GM19452 (cell line): Measurements from ENCODE around the gene ERLIN1.
"Not testable (repeated sequence)": the region's sequence is repeated elsewhere in the genome, so short reads cannot be mapped to it uniquely, and the experiment has no call there.

Experiments used
- ATAC-seq: cut with Tn5 transposase; IDR thresholded peaks from one replicate; pipeline ENCODE4 v1.9.1; 2021; ENCODE audit not compliant: unreplicated experiment

Gene ERLIN1

DNA sequence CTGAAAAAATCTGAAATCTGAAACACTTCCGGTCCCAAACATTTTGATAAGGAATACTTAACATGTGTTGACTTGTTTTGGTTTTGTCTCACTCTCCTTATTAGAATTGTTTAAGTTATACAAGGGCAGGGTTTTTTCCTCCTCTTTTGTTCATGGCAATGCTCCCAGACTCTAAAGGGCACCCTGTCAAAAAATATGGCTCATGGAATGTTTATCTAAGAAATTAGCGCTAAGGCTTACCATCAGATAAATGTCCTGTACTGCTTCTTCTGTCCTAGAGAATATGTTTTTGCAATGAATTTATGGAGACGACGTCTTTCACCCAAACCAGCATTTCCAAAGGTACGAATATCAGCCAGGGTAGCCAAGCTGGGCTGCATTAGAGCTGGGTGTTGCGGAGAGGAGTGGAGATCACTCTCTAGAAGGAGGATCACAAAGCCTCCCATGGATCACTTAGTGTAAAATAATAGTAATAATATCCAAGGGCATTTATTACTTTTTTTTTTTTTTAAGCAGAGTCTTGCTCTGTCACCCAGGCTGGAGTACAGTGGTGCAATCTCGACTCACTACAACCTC is 46.8 kb downstream of the ERLIN1 start:
- no peak for ATAC-seq

DNA sequence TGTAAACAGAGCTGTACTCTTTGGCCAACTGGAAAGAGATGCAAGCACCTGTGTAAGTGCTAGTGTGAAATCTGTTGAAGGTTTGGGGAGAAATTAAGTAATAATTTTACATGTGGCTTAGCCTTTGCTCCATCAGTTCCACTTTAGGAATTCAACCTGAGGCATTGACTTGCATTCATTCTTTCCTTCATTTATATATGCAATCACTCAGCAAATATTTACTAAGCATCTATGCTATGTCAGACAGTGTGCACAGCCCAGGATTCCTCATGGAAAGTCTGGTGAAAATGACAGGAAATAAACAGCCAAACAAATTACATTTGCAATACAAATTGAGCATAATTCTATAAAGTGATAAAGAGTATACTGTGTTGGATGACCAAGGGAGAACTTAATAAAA is 50.3 kb downstream of the ERLIN1 start:
- no peak for ATAC-seq

DNA sequence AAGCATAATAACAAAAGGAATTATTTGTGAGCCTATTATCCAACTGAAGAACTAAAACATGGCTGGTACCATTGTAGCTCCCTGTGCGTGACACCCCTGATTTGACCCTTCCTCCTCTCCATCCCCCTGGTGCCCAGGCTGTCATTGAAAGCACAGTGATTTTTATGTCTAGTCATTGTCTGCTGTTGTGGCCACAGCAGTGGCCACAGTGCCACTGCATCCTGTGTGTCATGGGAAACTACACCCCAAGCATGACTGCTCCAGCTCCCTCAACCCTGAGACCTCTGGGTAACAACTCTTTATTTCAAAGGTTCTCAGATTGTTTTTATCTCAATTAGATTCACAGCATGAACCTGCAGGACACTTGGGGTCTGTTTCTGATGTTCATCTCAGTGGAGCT is 52.0 kb downstream of the ERLIN1 start:
- ATAC-seq: no peak

DNA sequence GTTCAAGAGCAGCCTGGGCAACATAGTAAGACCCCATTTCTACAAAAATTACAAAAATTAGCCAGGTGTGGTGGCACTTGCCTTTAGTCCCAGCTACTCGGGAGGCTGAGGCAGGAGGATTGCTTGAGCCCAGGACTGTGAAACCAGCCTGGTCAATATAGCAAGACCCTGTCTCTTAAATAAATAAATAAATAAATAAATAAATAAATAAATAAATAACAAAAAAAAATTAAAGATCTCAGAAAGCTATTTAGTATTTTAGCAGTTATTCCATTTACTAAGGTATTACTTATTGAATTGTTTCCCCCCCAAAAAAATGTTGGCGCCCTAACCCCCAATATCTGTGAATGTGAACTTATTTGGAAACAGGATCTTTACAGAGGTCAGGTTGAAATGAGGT is 53.4 kb downstream of the ERLIN1 start:
- ATAC-seq: no peak

DNA sequence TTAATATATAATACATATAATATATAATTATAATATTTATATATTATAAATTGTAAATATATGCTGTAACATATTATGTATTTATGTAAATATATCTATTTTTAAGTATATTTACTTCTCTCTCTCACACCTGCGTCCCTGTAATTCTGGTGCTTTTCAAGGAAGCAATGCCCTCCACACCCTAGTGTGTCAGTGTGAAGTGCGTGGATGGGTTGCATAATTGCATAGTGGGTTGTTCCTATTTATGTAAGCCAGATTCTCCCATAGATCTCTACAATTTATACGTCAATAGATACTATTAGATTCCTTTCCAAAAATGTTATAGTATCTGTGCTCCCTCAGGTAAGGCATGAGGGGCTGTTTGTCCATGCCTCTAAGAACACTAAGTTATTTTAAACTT is 54.3 kb downstream of the ERLIN1 start:
- ATAC-seq: no peak

DNA sequence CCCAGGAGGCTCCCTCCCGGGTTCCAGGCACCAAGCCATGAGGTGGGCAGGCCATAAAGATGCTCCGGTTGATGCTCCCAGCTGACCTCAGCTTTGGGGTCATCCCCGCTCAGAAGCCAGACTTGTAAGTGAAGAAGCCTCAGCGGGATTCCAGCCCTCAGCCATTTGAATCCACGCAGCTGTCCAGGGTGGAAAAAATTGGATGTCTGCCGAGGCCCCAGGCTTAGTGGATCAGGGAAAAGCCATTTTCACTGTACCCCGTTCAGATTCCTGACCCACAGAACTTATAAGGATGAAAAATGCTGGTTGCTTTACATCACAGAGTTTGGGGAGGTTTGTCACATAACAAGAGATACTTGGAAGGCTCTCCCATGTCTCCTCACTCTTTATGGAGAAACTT is 55.0 kb downstream of the ERLIN1 start:
- no peak for ATAC-seq

DNA sequence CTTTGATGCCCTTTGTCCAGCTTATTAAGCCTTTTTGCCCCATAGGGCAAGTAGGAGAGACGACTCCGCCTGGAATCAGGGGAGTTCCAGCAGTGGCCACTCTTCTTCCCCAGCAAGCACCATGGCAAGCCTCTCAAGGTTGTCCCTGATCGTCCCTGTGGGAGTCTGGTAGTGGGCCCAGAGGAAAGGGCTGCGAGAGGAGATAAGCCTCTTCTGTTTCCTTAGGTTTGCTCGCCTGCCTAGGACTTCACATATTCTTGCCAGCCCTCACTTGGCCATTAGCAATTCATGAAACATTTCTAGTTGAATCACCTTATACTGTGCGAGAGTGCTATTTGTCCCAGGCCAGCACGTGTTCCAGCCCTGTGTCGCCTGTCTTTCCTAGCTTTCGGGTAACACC is 56.4 kb downstream of the ERLIN1 start:
- ATAC-seq: no peak

DNA sequence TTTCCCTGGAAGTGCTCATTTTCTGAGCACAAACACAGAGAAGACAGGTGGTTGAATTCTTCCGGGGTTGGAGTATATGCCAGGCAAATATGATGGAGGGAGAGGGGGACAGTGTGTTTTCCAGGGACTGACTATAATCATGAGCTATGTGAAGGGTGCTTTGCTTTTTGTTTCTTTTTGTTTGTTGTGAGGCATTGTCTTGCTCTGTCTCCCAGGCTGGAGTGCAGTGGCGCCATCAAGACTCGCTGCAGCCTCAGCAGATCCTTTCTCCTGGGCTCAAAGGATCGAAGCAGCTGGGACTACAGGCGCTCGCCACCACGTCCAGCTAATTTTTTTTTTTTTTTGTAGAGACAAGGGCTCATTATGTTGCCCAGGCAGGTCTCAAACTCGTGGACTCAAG is 56.9 kb downstream of the ERLIN1 start:
- ATAC-seq: no peak

DNA sequence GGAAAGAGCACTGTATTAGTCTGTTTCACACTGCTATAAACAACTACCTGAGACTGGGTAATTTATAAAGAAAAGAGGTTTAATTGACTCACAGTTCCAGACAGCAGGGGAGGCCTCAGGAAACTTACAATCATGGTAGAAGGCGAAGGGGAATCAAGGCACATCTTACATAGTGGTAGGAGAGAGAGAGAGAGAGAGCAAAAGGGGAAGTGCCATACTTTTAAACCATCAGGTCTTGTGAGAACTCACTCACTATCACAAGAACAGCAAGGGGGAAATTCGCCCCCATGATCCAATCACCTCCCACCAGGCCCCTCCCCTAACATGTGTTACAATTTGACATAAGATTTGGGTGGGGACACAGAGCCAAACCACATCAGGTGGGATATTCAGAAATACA is 60.5 kb downstream of the ERLIN1 start:
- not testable (repeated sequence) for ATAC-seq

DNA sequence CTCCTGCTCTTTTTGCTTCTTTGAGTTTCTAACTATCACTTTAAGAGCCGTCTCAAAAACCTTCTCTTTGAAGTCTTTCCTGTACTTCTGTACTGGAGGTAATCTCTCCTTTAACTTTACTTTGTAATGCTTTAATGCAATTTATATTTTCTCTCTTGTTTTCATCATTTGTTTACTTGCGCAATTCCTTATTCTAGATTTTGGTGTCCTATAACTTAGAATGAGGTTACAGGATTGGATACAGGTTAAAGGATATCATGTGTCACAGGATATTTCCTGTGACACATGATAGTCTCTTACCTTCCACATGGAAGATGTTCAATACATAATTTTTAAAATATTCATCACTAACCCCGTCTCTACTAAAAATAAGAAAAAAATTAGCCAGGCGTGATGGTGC is 61.7 kb downstream of the ERLIN1 start:
- ATAC-seq: no peak

DNA sequence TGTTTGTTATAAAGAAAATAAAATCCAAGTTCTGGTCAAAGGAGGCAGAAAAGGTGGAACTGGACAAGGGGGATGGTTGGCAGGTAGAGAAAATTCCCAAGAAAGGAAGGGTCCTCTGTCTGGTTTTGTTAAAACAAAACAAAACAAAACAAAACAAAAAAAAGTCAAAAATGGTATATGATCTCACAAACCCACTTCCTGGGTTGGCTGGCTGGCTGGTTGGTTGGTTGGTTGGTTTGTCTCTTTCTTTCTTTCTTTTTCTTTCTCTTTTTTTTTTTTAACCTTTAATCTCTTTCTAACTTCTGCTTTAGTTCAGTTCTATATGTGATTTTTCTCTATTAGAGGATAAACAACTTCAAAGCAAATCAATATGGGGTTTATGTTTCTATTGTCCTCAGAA is 63.0 kb downstream of the ERLIN1 start:
- ATAC-seq: no peak

DNA sequence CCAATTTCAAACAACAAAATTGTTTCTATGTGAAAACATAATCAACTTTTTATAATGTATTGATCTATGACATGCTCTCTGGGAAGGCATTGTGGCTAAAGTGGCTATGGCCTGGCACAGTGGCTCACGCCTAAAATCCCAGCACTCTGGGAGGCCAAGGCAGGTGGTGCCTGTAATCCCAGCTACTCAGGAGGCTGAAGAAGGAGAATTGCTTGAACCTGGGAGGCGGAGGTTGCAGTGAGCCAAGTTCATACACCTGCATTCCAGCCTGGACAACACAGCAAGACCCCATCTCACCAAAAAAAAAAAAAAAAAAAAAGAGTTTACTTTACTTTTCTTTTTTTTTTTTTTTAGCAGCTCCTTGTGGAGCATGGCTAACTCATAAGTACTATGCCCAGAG is 65.3 kb downstream of the ERLIN1 start:
- no peak for ATAC-seq

DNA sequence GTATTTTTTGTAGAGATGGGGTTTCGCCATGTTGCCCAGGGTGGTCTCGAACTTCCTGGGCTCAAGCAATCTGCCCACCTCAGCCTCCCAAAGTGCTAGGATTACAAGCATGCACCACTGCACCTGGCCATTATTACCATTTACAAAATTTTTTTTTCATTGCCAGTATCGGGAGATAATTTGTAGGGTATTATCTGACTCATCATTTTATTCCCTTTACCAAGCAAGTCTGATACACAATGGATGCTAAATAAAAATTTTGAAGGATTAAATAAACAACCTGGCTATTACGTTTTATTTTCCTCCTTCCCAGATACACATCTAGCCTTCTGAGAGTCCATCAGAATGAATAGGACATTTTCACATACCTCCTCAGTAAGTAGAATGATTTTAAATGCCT is 66.1 kb downstream of the ERLIN1 start:
- no peak for ATAC-seq

DNA sequence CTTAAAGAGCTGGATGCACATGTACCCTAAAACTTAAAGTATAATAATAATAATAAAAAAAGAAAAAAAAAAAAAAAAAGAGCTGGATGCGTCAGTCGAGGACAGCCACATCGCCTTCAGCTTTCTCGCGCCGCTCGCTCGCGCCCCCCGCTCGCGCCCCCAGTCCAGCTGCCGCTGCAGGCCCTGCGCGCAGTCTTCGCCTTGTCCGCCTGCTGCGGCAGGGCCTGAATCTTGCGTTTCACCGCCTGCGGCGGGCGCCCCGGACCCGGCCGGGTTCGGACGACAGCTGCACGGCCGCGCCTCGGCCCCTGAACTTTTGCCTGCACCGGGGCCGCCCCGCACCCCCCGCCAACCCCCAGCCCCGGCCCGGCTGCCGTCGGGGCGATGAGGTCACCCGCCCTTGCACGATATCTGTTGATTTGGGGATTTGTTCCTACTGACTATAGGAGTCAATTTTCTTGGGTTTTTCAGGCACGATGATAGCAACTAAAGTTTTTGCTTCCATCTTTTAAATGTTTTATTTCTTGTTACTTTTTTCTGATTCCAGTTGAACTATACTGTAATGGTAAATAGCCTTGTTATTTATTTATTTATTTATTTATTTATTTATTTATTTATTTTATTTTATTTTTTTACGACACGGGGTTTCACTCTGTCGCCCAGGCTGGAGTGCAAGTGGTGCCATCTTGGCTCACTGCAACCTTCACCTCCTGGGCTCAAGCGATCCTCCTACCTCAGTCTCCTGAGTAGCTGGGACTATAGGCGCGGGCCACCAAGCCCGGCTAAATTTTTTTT is 70.7 kb downstream of the ERLIN1 start:
- no peak for ATAC-seq

DNA sequence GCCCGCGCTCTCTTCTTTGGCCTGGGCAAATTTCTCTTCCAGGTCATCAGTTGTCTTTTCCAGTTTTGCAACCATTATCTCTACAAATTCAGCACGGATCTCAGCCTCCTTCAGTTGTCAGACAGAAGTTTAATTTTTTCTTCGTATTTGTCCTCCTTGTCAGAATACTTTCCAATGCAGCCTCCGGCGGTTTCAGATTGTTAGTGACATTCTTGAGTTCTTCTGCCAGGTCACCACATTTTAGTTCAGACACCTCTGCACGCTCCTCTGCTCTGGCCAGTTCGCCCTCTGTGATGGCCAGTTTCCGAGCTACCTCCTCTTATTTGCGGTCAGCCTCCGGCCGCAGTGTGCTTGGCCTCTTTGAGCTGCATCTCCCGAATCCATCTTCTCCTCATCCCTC is 71.4 kb downstream of the ERLIN1 start:
- no peak for ATAC-seq

DNA sequence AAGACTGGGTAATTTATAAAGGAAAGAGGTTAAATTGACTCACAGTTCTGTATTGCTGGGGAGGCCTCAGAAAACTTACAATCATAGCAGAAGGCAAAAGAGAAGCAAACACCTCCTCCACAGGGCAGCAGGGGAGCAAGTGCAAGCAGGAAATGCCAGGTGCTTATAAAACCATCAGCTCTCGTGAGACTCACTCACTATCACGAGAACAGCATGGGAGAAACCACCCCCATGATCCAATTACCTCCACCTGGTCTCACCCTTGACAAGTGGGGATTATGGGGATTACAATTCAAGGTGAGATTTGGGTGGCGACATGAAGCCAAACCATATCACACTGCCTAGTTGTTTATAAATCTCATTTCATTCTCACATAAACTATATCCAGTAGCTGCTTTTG is 76.2 kb downstream of the ERLIN1 start:
- no peak for ATAC-seq

DNA sequence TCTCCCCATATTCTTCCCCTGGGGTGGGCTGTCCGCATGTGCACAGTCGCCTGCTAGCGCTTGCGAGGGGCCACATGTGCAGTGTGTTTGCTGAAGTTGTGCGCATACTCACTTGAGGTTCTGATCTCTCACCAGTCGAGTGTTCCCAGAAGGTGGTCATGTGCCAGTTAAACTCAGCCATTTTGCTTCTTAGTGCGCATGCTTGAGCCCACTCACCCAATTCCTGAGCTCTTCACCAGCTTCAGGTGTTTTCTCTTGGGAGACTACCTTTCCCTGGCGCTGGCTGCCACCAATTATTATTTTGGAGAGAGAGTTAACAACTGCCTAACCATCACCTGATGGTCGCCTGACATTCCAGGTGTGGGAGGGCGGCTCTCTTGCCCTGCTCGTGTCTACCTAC is 79.0 kb downstream of the ERLIN1 start:
- ATAC-seq: no peak

DNA sequence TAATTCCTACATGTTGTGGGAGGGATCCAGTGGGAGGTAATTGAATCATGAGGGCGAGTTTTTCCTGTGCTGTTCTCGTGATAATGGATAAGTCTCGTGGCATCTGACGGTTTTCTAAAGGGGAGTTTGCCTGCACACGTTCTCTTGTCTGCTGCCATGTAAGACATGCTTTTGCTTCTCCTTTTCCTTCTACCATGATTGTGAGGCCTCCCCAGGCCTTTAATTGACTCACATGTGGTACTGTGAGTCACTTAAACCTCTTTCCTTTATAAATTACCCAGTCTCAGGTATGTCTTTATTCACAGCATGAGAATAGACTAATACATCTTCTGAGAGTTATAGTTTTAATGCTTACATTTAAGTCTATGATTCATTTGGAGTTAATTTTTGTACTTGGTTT is 81.5 kb downstream of the ERLIN1 start:
- ATAC-seq: no peak

DNA sequence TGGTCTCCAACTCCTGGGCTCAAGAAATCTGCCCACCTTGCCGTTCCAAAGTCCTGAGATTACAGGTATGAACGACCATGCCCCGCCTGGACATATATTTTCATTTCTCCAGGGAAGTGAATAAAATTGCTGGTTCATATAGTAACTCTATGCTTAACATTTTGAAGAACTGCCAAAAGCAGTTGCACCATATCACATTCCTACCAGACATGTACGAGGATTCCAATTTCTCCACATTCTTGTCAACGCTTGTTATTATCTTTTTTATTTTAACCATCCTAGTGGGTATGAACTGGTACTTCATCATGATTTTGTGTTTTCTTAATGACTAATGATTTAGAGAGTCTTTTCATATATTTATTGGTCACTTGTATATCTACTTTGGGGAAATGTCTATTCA is 82.2 kb downstream of the ERLIN1 start:
- ATAC-seq: no peak

DNA sequence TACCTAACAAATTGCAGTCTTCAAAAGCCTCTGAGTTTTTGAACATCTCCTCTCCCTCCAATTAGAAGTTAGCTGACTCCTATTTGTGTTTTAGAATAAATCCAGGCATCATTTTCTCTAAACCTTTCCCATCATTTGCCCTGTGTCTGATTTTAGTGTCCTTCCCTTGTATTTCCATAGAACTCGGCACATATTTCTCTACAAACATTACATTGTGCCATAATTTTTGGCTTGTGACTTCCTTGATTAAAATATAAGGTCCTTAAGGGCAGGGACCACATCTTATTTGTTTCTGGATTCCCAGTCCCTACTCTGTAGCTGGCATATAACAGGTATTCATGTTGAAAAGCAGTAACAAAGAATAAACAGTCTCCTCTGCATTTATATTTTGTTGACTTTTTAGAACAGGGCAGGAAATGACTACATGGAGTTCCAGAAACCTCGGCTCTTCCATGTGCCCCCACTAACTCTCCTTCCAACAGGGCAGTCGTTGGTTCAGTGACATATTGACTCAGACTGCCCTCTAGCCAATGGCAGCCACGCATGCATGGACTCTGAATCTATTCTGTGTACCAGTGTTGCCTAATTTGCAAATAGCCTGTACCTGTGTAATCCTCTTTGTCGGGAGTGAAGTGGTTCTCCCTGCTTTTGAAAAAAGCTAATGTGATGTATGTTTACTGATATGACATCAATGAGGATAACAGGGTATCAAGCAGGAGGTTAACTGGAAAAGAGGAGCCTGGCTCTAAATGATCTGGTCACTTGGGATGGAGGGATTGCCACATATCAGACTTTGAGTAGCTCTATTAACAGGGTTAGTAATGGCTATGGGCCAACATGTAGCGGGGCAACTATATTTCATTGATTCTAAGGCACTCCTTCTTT is 84.4 kb downstream of the ERLIN1 start:
- no peak for ATAC-seq

DNA sequence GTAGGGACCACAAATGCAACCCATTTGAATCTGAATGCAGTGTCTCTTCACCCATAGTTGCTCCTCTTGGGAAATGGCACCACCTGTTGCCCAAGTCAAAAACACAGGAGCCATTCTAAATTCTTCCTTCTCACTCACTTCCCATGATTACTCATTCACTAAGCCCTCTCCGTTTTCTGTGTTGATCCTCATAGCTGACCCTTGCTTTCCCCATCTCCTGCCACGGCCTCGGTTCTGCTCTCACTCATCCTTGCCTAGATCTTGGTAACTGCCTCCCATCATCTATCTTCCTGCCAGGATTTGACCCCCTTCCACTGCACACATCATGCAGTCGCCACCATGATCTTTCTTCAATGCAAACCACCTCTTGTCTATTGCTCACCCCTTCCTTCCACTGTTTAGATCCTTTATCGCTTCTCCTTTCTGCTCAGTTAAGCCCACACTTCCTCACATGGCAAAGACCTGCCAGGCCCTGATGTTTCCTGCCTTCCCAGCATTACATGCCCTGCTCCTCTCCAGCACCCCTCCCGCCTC is 85.1 kb downstream of the ERLIN1 start:
- ATAC-seq: no peak
